ENCODE measurements around the gene EME1. TPM values are rescaled to one million over a fixed set of nuclear protein-coding genes. Genes with fewer than 3 reads are reported as not detected.
A peak's percentile ranks its signal among the peaks of the same experiment; 100 is the strongest.

EME1 gene
- total and polyA plus RNA-seq, 2 of the 8 experiments (the other 6 are each of a cell fraction or from before 2014, with no cell fraction given), result 13.9 to 16.3 TPM

DNA sequence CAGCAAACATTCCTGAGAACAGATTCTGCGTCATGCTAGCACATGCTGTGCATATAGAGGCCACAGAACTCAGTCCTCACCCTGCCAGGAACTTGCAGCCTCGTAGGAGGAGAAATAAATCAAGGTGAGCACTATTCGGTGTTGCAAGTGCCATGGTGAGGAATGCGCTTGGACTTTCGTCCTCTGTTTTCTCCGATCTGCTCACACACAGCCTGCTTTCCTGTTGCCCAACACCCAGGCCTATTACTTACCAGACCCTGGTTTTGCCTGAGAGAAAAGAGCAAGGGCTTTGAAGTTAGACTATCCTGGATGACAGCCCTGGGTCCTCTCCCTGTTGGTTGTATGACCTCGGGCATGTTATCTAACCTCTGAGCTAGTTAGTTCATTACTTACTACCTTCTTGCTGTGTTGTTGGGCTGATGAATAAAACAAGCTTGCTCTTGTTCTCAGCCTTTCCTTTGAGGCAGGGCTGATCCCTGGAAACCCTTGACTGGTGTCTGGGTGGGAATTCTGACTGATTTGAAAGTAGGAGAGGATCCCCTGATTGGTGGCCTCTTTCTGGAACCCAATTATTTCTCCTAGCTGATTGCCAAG lies 55.9 kb downstream of the EME1 start:
- no peak overlapping the region for H3K4ac ChIP-seq (replicated peaks; ENCODE audit: insufficient read length, low read depth, low read length)
- H3K56ac ChIP-seq (replicated peaks; ENCODE audit: insufficient read length, low read depth, low read length), result no peak overlapping the region
- H2BK15ac ChIP-seq (ENCODE audit: low read length), result no peak overlapping the region
- no peaks in the 10 kb centered on the region for H3K79me2 ChIP-seq (ENCODE audit: control insufficient read depth in 1 of 2, insufficient read depth in 2 of 2, low read length in 2 of 2)
- WGBS, 2 experiments (ENCODE audit: extremely low coverage in 1 of 2, insufficient coverage in 1 of 2, insufficient read length in 1 of 2, insufficient replicate concordance in 2 of 2, low coverage in 1 of 2, low lambda C conversion rate in 2 of 2, missing lambda C conversion rate in 1 of 2), result 91% methylated on average over 7 of the region's 7 CpGs; no CpG with 5 or more reads in 1 of the 2 experiments
- no peak overlapping the region for H4K5ac ChIP-seq (ENCODE audit: insufficient read length, low read depth, low read length)
- H3K9ac ChIP-seq (replicated peaks in 1 of 4; ENCODE audit: extremely low read depth in 1 of 4, low read depth in 3 of 4, low read length in 3 of 4), result no peak overlapping the region; a peak in 1 of 7 replicates
- H4K20me1 ChIP-seq (replicated peaks in 1 of 2; ENCODE audit: control insufficient read depth in 1 of 2, insufficient read depth in 2 of 2, low read length in 2 of 2), result no peaks in the 10 kb centered on the region
- H2AK5ac ChIP-seq (ENCODE audit: low read depth, low read length), result no peak overlapping the region
- H3K9me3 ChIP-seq (ENCODE audit: insufficient read depth in 2 of 2, low read depth in 1 of 2, low read length in 1 of 2), result no peaks in the 10 kb centered on the region
- DNase-seq (ENCODE audit: low read depth in 1 of 2, low spot score in 2 of 2), result no peak
- no peak for FAIRE-seq
- H2AFZ ChIP-seq (ENCODE audit: low read length), result no peak overlapping the region
- no peak overlapping the region for H3K18ac ChIP-seq (ENCODE audit: extremely low read depth, low read length)
- POLR2A ChIA-PET (ENCODE audit: partially characterized antibody), result interaction anchor here (2.7 kb wide), 1 partner anchor 32 kb away, joined by 9 read pairs; the partner anchor contains the start of gene LRRC59
- no peak overlapping the region for H3K27ac ChIP-seq (ENCODE audit: low read depth, low read length)
- H3K27me3 ChIP-seq (replicated peaks in 1 of 4; ENCODE audit: control insufficient read depth in 3 of 4, extremely low read depth in 1 of 4, insufficient read depth in 3 of 4, low read length in 3 of 4), result peaks cover 0 to 2% (median 0%) of the 10 kb centered on the region in 4 experiments; a peak in 3 of 7 replicates
- no peak overlapping the region for H2BK120ac ChIP-seq (replicated peaks; ENCODE audit: low read depth, low read length)
- no peak overlapping the region for H3K4me3 ChIP-seq (ENCODE audit: extremely low read depth in 1 of 4, insufficient read depth in 2 of 4, low read depth in 3 of 4, low read length in 4 of 4)
- H3K36me3 ChIP-seq (ENCODE audit: control insufficient read depth in 2 of 4, insufficient read depth in 4 of 4, low read length in 3 of 4), result no peaks in the 10 kb centered on the region
- H4K8ac ChIP-seq (ENCODE audit: extremely low read depth, insufficient read depth, low read length), result peak overlapping the region; percentile 1; the same call in 1 of the 2 replicates
- H2BK12ac ChIP-seq (ENCODE audit: low read depth, low read length), result no peak overlapping the region
- H3K23ac ChIP-seq (ENCODE audit: insufficient read length), result no peak overlapping the region
- no peak overlapping the region for H3K4me2 ChIP-seq (ENCODE audit: insufficient read depth in 1 of 2, low read depth in 2 of 2, low read length in 2 of 2)
- CTCF ChIA-PET (ENCODE audit: partially characterized antibody), result interaction anchor here (0.6 to 8.3 kb wide), 6 partner anchors 7 to 73 kb away, joined by 3 to 87 read pairs (median 4); partner anchors contain the start of genes LRRC59 and RSAD1
- H2BK5ac ChIP-seq (ENCODE audit: low read depth, low read length), result no peak overlapping the region
- peaks cover 11% of the 10 kb centered on the region; the same call in 1 of the 2 replicates for H3K23me2 ChIP-seq (ENCODE audit: low read depth, low read length)
- no peaks in the 10 kb centered on the region for H3K79me1 ChIP-seq (ENCODE audit: low read depth, low read length)
- H3K4me1 ChIP-seq (replicated peaks in 1 of 4; ENCODE audit: control insufficient read depth in 3 of 4, insufficient read depth in 4 of 4, low read length in 3 of 4), result peaks cover 6 to 13% (median 10%) of the 10 kb centered on the region in 4 experiments
- no peak overlapping the region for H2BK20ac ChIP-seq (ENCODE audit: low read length)
- H3K14ac ChIP-seq (ENCODE audit: insufficient read length), result no peak overlapping the region
- no peak overlapping the region for H4K91ac ChIP-seq (replicated peaks; ENCODE audit: insufficient read length, low read length)
- TF ChIP-seq SP4 (IDR thresholded peaks at IDR 0.05; ENCODE audit: low read length) (no peak), HDAC2 (IDR thresholded peaks at IDR 0.05; ENCODE audit: borderline replicate concordance in 1 of 2, low read depth in 2 of 2, low read length in 2 of 2) (no peak), CREB1 (IDR thresholded peaks at IDR 0.05) (no peak), RFX5 (IDR thresholded peaks at IDR 0.05; ENCODE audit: borderline replicate concordance, low read depth, low read length) (no peak), JUND (IDR thresholded peaks at IDR 0.05; ENCODE audit: low read length) (no peak), CHD1 (IDR thresholded peaks at IDR 0.05; ENCODE audit: low read depth, low read length) (no peak), RXRA (IDR thresholded peaks at IDR 0.05; ENCODE audit: insufficient read depth, low read depth, low read length) (no peak), CBX8 (IDR thresholded peaks at IDR 0.05; ENCODE audit: borderline replicate concordance, low read depth, low read length) (no peak), SIX5 (IDR thresholded peaks at IDR 0.05; ENCODE audit: low read depth, low read length) (no peak)
- TF ChIP-seq, protein P1, sequence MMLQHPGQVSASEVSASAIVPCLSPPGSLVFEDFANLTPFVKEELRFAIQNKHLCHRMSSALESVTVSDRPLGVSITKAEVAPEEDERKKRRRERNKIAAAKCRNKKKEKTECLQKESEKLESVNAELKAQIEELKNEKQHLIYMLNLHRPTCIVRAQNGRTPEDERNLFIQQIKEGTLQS (IDR thresholded peaks at IDR 0.05; ENCODE audit: insufficient read depth, low read depth, low read length), result no peak

Measured in H1 (cell line).